Activated T-helper 2 cell treated with anti-CD3 and anti-CD28 coated beads, Interferon-gamma antibody, Interleukin-2, Interleukin-4, amounts not matched to agents 10 μg/mL and 5 μg/mL and 100 μg/mL, durations not matched to agents 14 hours and 24 hours and 36 hours (primary cell): ENCODE data around the gene NR1H2. TPM values are rescaled to one million over a fixed set of nuclear protein-coding genes. Genes with fewer than 3 reads are reported as not detected.

Experiments
- DNase-seq: peaks from one replicate; pipeline ENCODE4 v3.0.0; 2021; ENCODE audit warnings: low spot score
- H3K27ac Mint-ChIP-seq: one replicate; pipeline ENCODE4 v1.8.0; 2021; ENCODE audit warnings: mixed read lengths
- H3K27me3 Mint-ChIP-seq: one replicate; pipeline ENCODE4 v1.8.0; 2021; ENCODE audit warnings: low read depth, mixed read lengths
- H3K36me3 Mint-ChIP-seq: one replicate; pipeline ENCODE4 v1.8.0; 2021; ENCODE audit warnings: low read depth, mixed read lengths
- H3K4me1 Mint-ChIP-seq: one replicate; pipeline ENCODE4 v1.8.0; 2021; ENCODE audit warnings: low read depth, mixed read lengths
- H3K4me3 Mint-ChIP-seq: one replicate; pipeline ENCODE4 v1.8.0; 2021; ENCODE audit warnings: low read depth, mild to moderate bottlenecking, moderate library complexity, mixed read lengths
- H3K9me3 Mint-ChIP-seq: one replicate; pipeline ENCODE4 v1.8.0; 2021; ENCODE audit warnings: mixed read lengths
- intact Hi-C: fragments of 100-400 bp; cut with micrococcal nuclease; formaldehyde crosslinking; loops from one replicate; pipeline ENCODE4 v1.15.1; 2023
- total RNA-seq: library from RNA; stranded (reverse); gene quantifications from 2 replicates; pipeline ENCODE4 v1.2.3, GENCODE V29; 2022

NR1H2 gene
- total RNA-seq, 1 donor from 2014 or later, result 79.9 TPM

DNA sequence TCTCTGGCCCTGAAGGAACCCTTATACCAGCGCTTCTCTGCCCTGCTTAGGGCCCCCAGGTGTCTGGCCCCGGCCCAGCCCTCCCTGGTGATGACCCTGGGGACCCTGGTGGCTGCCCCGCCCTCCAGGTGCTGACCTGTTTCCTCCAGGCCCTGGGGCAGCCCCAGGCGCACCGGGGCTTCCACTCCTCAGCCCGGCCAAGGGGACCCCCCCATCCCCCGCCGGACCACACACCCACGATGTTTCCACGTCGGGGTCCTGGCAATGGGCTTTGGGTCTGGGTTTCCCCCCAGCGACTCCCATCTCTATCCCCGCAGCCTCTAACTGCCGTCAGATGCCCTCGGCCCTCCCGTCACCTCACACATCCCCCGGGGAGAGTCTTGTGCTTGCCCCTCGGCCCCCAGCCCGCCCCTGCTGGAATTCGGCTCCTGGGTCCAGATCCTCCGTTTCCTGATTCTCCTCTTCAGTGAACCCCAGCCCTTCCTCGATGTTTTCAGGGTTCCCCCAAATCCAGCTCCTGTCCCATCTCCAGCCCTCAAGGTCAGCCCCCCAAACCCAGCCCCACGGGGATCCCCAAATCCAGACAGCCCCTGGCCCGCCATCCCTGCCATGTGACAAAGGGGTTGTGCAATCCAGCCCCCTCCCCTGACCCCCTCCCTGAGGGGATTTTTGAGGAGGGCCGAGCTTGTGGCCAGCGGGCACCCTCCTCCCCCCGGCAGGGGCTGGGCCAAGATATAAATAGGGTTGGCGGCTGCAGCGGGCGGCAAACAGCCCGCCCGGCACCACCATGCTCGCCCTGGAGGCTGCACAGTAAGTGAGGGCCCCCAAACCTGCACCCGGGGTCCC, 42.1 kb downstream of the NR1H2 start, which contains the start of gene SPIB:
Gene SPIB, plus strand, starts transcription at position 763 of the 846 bp plus-strand sequence. Its CDS starts 25 bp downstream, at position 788.
- Mint-ChIP-seq H3K27ac (no peak within 1 kb of the TSS), H3K27me3 (peaks cover 10% of the 10 kb centered on the region), H3K4me3 (no peak within 1 kb of the TSS), H3K9me3 (no peaks in the 10 kb centered on the region), H3K4me1 (peaks cover 10% of the 10 kb centered on the region), H3K36me3 (peaks cover 14% of the 10 kb centered on the region)
- intact Hi-C loops, result no loop called here
- no peak for DNase-seq

DNA sequence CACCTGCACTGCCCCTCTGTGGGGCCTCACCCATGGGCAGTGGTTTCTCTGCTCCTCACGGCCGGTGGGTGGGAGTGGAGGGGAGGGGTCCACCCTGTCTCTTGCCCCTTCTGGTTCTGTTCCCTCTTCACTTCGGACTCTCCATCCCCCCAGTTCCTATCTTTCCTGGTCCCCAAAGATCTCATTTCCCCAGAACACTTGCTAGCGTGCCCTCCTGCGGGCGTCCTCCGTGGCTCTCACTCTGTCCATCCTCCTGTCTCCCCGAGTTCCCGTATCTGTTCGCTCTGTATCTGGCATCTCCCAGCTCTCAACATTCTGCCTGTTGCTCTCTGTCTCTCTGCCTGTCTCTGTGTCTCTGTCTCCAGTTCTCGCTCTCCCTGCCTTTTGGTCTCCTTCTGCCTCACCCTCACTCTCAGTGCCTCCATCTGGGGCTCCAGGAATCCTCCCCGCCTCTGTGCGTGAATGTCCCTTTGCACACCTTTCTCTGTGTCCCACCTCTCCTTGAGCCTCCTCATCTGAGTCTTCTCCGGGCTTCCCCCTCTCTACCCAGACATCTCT, 42.8 kb downstream of the NR1H2 start:
- H3K27ac Mint-ChIP-seq, result no peak overlapping the region
- H3K4me1 Mint-ChIP-seq, result peaks cover 10% of the 10 kb centered on the region
- H3K9me3 Mint-ChIP-seq, result no peaks in the 10 kb centered on the region
- intact Hi-C loops, result no loop called here
- peaks cover 10% of the 10 kb centered on the region for H3K27me3 Mint-ChIP-seq
- DNase-seq, result no peak
- H3K36me3 Mint-ChIP-seq, result peaks cover 11% of the 10 kb centered on the region
- no peak overlapping the region for H3K4me3 Mint-ChIP-seq

DNA sequence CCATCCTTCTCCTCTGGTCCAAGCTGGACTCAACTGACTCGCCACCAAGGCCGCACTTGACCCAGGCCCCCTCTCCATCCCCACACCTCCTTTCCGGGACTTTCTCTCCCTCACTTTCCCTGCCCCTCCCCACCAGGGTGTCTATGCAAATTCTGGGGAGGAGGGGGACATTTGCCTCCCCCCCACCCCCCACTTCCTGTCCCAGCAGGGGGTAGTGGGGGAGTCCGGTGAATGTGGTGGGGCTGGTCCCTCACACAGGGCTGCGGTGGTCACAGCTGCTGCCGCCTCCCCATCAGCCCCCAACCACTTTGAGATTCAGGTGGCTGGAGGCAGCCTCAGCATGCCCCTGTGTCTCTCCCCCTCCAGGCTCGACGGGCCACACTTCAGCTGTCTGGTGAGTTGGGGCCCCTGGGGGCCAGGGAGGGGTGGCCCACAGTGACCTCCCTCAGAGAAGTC, 43.4 kb downstream of the NR1H2 start:
- no peak for DNase-seq
- intact Hi-C loops, result no loop called here
- peaks cover 10% of the 10 kb centered on the region for H3K4me1 Mint-ChIP-seq
- no peaks in the 10 kb centered on the region for H3K9me3 Mint-ChIP-seq
- no peak overlapping the region for H3K4me3 Mint-ChIP-seq
- no peak overlapping the region for H3K27ac Mint-ChIP-seq
- H3K27me3 Mint-ChIP-seq, result peaks cover 10% of the 10 kb centered on the region
- peaks cover 8% of the 10 kb centered on the region for H3K36me3 Mint-ChIP-seq

- intact Hi-C loops, result no loop called here
- Mint-ChIP-seq H3K9me3 (no peaks in the 10 kb centered on the region), H3K36me3 (peaks cover 6% of the 10 kb centered on the region), H3K4me3 (no peak overlapping the region), H3K27me3 (peaks cover 10% of the 10 kb centered on the region), H3K27ac (no peak overlapping the region), H3K4me1 (peaks cover 10% of the 10 kb centered on the region)
- DNase-seq, result no peak
Observed at GRCh38 chr19:50420127-50420526, 43.9 kb downstream of the NR1H2 start.

- Mint-ChIP-seq H3K4me3 (no peak overlapping the region), H3K27me3 (peaks cover 10% of the 10 kb centered on the region), H3K36me3 (peaks cover 6% of the 10 kb centered on the region), H3K27ac (no peak overlapping the region), H3K9me3 (no peaks in the 10 kb centered on the region), H3K4me1 (peaks cover 10% of the 10 kb centered on the region)
- intact Hi-C loops, result no loop called here
- no peak for DNase-seq
Observed at GRCh38 chr19:50420808-50421207, 44.6 kb downstream of the NR1H2 start.

GRCh38 chr19:50422397-50423278, 46.4 kb downstream of the NR1H2 start:
- no peak overlapping the region for H3K27ac Mint-ChIP-seq
- DNase-seq, result no peak
- H3K27me3 Mint-ChIP-seq, result peaks cover 10% of the 10 kb centered on the region
- peaks cover 6% of the 10 kb centered on the region for H3K36me3 Mint-ChIP-seq
- H3K4me3 Mint-ChIP-seq, result no peak overlapping the region
- H3K4me1 Mint-ChIP-seq, result peaks cover 10% of the 10 kb centered on the region
- H3K9me3 Mint-ChIP-seq, result no peaks in the 10 kb centered on the region
- intact Hi-C loops, result no loop called here

- no peak for DNase-seq
- Mint-ChIP-seq H3K4me1 (peaks cover 10% of the 10 kb centered on the region), H3K27ac (no peak overlapping the region), H3K9me3 (no peaks in the 10 kb centered on the region), H3K36me3 (peaks cover 6% of the 10 kb centered on the region), H3K4me3 (no peak overlapping the region), H3K27me3 (peaks cover 10% of the 10 kb centered on the region)
- intact Hi-C loops, result no loop called here
Observed at GRCh38 chr19:50423279-50424113, 47.2 kb downstream of the NR1H2 start.

- H3K4me3 Mint-ChIP-seq, result no peak overlapping the region
- DNase-seq, result no peak
- no peak overlapping the region for H3K27ac Mint-ChIP-seq
- H3K27me3 Mint-ChIP-seq, result no peaks in the 10 kb centered on the region
- H3K9me3 Mint-ChIP-seq, result no peaks in the 10 kb centered on the region
- H3K4me1 Mint-ChIP-seq, result no peaks in the 10 kb centered on the region
- no peaks in the 10 kb centered on the region for H3K36me3 Mint-ChIP-seq
- intact Hi-C loops, result no loop called here
Observed at GRCh38 chr19:50425581-50425980, 49.3 kb downstream of the NR1H2 start.

DNA sequence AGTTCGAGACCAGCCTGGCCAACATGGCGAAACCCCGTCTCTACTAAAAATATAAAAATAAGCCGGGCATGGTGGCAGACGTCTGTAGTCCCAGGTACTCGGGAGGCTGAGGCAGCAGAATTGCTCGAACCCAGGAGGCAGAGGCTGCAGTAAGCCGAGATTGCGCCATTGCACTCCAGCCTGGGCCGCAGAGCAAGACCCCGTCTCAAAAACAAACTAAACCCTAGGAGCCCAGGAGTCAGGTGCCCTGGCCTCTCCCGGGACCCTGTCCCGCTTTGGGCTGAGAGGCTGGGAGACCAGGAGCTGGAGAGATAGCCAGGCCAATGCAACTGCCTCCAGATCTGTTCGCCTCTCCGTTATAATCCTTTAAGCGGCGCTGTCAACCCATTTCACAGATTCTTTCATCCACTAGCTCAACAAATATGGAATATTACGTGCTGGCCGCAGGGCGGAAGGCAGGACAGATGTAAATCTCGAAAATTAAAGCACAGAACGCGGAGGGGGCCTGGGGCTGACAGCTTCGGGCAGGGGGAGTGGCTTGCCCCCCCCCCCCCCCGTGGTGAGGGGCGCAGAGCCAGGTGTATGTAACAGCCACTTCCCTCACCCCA, 51.2 kb downstream of the NR1H2 start:
- H3K27me3 Mint-ChIP-seq, result peaks cover 3% of the 10 kb centered on the region
- H3K27ac Mint-ChIP-seq, result no peak overlapping the region
- no peaks in the 10 kb centered on the region for H3K9me3 Mint-ChIP-seq
- intact Hi-C loops, result no loop called here
- H3K4me3 Mint-ChIP-seq, result no peak overlapping the region
- H3K36me3 Mint-ChIP-seq, result no peaks in the 10 kb centered on the region
- peaks cover 8% of the 10 kb centered on the region for H3K4me1 Mint-ChIP-seq
- no peak for DNase-seq

DNA sequence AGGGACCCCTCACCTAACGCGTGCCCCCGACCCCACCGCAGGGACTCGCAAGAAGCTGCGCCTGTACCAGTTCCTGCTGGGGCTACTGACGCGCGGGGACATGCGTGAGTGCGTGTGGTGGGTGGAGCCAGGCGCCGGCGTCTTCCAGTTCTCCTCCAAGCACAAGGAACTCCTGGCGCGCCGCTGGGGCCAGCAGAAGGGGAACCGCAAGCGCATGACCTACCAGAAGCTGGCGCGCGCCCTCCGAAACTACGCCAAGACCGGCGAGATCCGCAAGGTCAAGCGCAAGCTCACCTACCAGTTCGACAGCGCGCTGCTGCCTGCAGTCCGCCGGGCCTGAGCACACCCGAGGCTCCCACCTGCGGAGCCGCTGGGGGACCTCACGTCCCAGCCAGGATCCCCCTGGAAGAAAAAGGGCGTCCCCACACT, 51.8 kb downstream of the NR1H2 start:
- intact Hi-C loops, result no loop called here
- H3K4me3 Mint-ChIP-seq, result peak overlapping the region; percentile 21
- H3K4me1 Mint-ChIP-seq, result peaks cover 8% of the 10 kb centered on the region
- no peak overlapping the region for H3K27ac Mint-ChIP-seq
- H3K9me3 Mint-ChIP-seq, result no peaks in the 10 kb centered on the region
- H3K27me3 Mint-ChIP-seq, result peaks cover 7% of the 10 kb centered on the region
- no peaks in the 10 kb centered on the region for H3K36me3 Mint-ChIP-seq
- DNase-seq, result no peak

DNA sequence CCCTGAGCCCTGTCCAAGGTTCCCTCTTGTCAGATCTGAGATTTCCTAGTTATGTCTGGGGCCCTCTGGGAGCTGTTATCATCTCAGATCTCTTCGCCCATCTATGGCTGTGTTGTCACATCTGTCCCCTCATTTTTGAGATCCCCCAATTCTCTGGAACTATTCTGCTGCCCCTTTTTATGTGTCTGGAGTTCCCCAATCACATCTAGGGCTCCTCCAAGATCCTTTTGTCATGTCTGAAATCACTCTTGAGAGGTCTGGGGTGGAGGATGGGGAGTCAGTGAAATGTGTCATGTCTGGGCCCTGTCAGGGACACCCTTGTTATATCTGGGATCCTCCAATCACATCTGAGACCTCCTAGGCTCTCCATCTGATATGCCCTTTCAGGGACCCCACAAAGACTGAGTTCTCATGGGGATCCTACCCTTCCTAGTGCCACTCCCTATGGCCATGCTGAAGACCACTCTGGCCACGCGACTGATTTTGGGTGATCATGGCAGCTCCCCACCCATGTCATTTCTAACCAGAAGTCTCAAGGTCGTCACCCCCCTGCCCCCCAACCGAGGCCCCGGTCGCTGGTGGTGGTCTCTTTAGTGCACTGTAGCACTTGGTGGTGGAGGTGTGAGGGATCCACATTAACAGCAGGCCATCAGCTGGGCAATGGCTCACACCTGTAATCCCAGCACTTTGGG, 52.7 kb downstream of the NR1H2 start:
- H3K27me3 Mint-ChIP-seq, result peaks cover 10% of the 10 kb centered on the region
- H3K9me3 Mint-ChIP-seq, result no peaks in the 10 kb centered on the region
- no peak for DNase-seq
- H3K36me3 Mint-ChIP-seq, result no peaks in the 10 kb centered on the region
- intact Hi-C loops, result no loop called here
- H3K4me1 Mint-ChIP-seq, result peaks cover 8% of the 10 kb centered on the region
- H3K4me3 Mint-ChIP-seq, result no peak overlapping the region
- H3K27ac Mint-ChIP-seq, result no peak overlapping the region
